NCI-H187 treated with DMSO at 0.1 percent for 48 hours (cell line): ENCODE results near the gene RBM15.
A peak's percentile ranks its signal among the peaks of the same experiment; 100 is the strongest.

Experiments
- DNase-seq: peaks from one replicate; lab custom pipeline; 2025; lab: John Stamatoyannopoulos, UW

Gene RBM15, protein sequence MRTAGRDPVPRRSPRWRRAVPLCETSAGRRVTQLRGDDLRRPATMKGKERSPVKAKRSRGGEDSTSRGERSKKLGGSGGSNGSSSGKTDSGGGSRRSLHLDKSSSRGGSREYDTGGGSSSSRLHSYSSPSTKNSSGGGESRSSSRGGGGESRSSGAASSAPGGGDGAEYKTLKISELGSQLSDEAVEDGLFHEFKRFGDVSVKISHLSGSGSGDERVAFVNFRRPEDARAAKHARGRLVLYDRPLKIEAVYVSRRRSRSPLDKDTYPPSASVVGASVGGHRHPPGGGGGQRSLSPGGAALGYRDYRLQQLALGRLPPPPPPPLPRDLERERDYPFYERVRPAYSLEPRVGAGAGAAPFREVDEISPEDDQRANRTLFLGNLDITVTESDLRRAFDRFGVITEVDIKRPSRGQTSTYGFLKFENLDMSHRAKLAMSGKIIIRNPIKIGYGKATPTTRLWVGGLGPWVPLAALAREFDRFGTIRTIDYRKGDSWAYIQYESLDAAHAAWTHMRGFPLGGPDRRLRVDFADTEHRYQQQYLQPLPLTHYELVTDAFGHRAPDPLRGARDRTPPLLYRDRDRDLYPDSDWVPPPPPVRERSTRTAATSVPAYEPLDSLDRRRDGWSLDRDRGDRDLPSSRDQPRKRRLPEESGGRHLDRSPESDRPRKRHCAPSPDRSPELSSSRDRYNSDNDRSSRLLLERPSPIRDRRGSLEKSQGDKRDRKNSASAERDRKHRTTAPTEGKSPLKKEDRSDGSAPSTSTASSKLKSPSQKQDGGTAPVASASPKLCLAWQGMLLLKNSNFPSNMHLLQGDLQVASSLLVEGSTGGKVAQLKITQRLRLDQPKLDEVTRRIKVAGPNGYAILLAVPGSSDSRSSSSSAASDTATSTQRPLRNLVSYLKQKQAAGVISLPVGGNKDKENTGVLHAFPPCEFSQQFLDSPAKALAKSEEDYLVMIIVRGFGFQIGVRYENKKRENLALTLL

GRCh38 chr1:110338886-110339406 is at the start of gene RBM15:
TSS of gene RBM15 (plus strand) at chr1:110339377. CDS start at chr1:110339406, 29 bp downstream.
- peak; percentile 98 for DNase-seq

DNA sequence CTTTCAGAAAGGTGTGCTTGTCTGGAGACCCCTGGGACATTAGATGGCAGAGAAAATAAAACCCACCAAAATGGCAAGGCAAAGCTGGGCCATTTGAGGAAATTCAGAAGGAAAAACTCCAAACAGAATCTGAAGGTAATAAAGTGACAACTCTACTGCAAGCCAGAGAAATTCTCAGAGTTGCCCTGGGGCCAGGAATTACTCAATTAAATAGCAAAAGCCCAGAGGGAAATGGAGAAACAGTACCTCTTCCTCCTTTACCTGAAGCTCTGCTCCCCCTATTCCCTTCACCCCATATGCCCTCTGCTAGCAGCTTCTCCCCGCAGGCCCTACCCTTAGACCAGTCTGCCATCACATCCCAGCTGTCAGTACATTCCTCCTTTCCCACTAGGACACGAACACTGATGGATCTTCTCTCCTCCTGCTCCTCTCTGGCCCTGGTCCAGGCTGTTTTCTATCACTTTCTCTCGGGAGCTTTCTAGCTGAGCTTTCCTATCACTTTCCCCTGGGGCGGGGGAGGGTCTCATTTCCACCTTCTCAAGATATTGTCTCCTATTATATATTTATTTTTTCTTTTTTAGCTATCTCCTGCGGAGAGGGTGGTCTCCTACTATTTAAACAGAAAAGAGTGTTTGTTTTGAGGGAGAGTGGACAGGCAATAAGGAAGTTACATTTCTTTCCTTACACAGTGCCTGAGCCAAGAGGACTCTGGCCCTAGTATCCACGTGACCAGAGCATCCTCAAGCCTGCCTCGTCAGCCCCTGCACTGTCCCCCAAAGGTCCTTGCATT is 47.7 kb upstream of the RBM15 start:
- DNase-seq = no peak

GRCh38 chr1:110292031-110292741 is 47.0 kb upstream of the RBM15 start:
- no peak for DNase-seq

GRCh38 chr1:110293601-110294104 is 45.5 kb upstream of the RBM15 start:
- DNase-seq = no peak

- no peak for DNase-seq
Observed at GRCh38 chr1:110294308-110294707, 44.9 kb upstream of the RBM15 start.

DNA sequence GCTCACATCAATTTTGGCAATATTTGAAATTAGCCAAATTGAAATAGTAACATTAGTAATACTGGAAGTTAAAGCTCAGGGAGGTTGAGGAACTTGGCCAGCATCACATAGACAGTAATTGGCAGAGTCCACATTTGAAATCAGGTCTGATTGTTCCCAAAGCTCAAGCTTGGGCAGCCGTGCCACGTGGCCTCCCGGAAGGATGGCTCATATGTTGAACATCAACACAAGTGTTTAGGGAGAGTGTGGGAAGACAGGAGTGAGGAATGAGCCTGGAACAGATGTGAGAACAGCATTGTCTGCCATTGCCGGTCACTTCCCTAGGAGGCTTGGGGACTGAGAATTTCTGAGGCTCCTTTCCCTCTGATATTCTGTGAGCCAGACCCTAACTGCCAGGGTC is 40.2 kb upstream of the RBM15 start:
- no peak for DNase-seq

DNA sequence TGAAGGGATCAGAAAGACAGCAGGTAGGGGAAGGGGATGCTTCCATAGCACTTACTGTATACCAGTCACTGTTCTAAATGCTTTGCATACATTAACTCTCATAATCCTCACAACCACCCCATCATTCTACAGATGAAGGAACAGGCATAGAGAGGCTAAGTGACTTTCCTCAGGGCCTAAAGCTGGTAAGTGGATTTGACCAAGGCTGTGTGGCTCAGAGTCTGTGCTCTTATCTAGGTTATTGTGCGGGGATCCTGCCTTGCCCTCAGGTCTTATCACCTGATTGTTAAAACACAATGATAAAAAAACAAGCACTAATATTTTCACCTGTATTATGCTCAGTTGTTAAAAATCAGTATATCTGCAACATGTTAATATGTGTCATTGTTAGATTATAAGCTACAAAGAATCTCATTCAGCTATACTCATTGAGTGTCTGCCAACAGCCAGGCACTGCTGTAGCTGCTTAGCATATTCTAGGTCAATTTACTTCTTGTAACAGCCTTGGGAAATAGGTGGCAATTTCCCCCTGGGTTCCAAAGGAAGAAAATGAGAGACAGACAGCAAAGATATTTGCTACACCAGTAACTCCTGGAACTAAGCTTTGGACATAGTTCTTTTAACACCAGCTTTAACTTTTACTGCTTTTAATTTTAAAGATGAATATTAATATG is 38.6 kb upstream of the RBM15 start:
- DNase-seq = no peak

- DNase-seq = no peak
Observed at GRCh38 chr1:110302836-110303235, 36.3 kb upstream of the RBM15 start.

DNA sequence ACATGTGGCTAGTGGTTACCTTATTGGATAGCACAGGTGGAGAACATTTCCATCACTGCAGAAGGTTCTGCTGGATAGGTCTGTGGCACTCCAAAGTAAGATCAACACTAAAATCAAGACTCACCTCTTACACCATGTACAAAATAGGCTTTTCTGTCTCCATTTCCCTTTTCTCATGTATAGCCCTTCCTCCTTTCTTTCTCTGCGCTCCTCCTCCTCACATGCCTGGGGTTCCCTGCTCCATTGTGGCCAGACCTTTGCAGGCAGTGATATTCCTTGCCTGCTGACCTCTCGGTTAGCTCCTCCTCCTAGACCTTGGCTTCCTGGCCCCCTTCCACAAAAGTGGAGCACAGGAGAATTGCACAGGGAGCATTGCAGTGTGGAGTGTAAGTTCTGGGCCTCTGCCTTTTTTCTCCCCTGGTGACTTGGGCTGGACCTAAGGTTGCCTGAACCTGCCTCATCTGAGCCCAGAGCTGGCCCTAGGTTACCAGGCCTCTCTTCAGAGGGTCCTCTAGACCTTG is 33.2 kb upstream of the RBM15 start:
- no peak for DNase-seq

- no peak for DNase-seq
Observed at GRCh38 chr1:110307239-110307974, 31.8 kb upstream of the RBM15 start.

DNA sequence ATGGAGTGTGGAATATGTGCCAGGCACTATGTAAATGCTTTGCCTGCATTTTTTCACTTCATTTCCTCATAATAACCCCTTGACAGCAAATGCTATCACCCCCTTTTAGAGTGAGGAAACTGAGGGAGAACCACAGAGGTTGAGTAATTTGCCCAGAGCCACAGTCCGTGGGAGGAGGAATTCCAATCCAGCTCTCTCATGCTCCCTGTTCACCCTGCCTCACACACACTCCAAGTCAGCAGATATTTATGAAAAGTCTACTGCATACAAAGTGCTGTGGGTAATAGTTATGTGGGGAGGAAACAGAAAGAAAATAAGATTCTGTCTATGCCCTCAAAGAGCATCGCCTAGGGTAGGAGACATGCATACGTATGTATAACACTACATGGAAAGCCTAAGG is 30.9 kb upstream of the RBM15 start:
- no peak for DNase-seq

- no peak for DNase-seq
Observed at GRCh38 chr1:110309139-110309538, 30.0 kb upstream of the RBM15 start.

GRCh38 chr1:110309767-110310166 is 29.4 kb upstream of the RBM15 start:
- no peak for DNase-seq

- DNase-seq = no peak
Observed at GRCh38 chr1:110310300-110310699, 28.9 kb upstream of the RBM15 start.

DNA sequence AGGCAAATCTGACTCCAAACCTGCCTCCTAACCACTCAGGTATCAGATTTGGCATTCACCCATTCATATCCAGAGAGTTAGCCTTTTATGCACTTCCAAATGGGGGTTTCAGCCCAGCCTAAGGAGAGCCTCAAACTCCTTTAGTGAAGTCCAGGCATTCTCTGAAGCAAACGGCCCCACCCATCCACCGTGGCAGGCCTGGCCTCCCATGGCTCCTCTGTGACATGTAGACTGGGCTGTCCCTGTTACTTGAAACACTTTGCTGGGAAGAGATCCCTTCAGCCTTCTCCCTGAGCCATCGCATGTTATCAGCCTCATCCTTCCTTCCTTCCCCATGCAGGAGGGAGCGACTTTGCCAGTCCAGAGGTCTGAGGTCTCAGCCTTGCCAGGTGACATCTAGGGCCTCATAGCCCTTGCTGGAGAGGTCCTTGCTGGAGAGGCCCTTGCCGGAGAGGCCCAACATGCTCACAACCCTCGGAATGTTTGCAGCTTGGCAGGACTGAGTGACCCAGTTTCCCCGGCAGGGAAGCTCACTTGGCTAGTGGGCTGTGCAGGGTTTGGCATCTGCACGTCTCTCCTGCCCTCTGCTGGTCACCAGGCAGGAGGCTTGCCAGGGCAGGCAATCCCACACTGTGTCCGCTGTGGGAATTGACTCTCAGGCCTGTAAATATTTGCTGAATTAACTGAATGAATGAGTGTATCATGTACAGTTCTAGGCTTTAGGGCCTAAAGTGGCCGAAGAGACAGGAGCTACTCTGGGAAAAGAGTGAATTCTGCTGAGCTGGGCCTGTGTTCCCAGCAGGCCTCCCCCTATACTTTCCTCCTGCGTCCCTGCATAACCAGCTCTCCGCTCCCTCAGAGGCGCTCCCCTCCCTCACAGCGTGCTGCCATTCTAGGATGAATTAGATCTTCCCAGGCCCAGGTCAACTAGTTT is 26.7 kb upstream of the RBM15 start:
- DNase-seq = no peak

DNA sequence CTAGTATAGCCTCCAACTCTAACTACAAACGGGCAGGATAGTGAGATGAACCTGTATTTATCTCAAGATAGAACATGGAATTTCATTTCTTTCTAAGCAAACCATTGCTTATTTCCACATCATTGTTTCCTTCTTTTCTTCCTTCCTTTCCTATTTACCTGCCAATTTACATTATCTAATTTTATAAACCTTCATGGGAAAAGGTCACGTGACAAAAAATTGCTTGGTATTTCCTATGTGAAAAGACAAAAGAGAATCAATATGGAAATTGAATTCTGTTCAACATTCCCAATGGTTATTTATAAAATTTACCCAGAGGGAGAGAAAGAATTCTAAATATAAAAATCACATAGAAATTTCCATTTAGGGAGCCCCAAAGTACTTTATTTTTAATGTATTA is 22.4 kb upstream of the RBM15 start:
- DNase-seq = no peak

GRCh38 chr1:110318046-110318445 is 21.1 kb upstream of the RBM15 start:
- no peak for DNase-seq
